Measurements from ENCODE around the gene KLHL40.

The KLHL40 gene

GRCh38 chr3:42728056-42728455 lies 42.7 kb downstream of the KLHL40 start:
- DNase-seq = no peak

- no peak for DNase-seq
Measured at GRCh38 chr3:42728668-42729364, 43.5 kb downstream of the KLHL40 start.

- DNase-seq = no peak
Measured at GRCh38 chr3:42729404-42730145, 44.2 kb downstream of the KLHL40 start.

- DNase-seq = no peak
Measured at GRCh38 chr3:42730294-42730693, 45.0 kb downstream of the KLHL40 start.

GRCh38 chr3:42730706-42731420 lies 45.5 kb downstream of the KLHL40 start:
- DNase-seq = no peak

GRCh38 chr3:42731476-42732195 lies 46.3 kb downstream of the KLHL40 start:
- DNase-seq = no peak

GRCh38 chr3:42732196-42732828 lies 47.0 kb downstream of the KLHL40 start:
- DNase-seq = no peak

- no peak for DNase-seq
Measured at GRCh38 chr3:42732829-42733459, 47.6 kb downstream of the KLHL40 start.

GRCh38 chr3:42733501-42734262 lies 48.3 kb downstream of the KLHL40 start:
- DNase-seq = no peak

GRCh38 chr3:42734263-42734860 lies 49.0 kb downstream of the KLHL40 start:
- DNase-seq = no peak

GRCh38 chr3:42735019-42735418 lies 49.7 kb downstream of the KLHL40 start:
- DNase-seq = no peak

GRCh38 chr3:42735615-42736014 lies 50.3 kb downstream of the KLHL40 start:
- no peak for DNase-seq

- no peak for DNase-seq
Measured at GRCh38 chr3:42736081-42736480, 50.7 kb downstream of the KLHL40 start.

- DNase-seq = no peak
Measured at GRCh38 chr3:42736531-42736930, 51.2 kb downstream of the KLHL40 start.

- DNase-seq = no peak
Measured at GRCh38 chr3:42739401-42740158, 54.2 kb downstream of the KLHL40 start.

- no peak for DNase-seq
Measured at GRCh38 chr3:42741796-42742195, 56.5 kb downstream of the KLHL40 start.
